Stimulated activated CD4-positive, alpha-beta T cell treated with anti-CD3 and anti-CD28 coated beads, Interleukin-2, amount 100 ng/mL, for 4 hours (primary cell): ENCODE results near the gene MTARC2.

Source experiments
- DNase-seq: peaks from one replicate; pipeline ENCODE4 v3.0.0-alpha.2; 2020; ENCODE audit warnings: low read depth

Gene MTARC2

DNA sequence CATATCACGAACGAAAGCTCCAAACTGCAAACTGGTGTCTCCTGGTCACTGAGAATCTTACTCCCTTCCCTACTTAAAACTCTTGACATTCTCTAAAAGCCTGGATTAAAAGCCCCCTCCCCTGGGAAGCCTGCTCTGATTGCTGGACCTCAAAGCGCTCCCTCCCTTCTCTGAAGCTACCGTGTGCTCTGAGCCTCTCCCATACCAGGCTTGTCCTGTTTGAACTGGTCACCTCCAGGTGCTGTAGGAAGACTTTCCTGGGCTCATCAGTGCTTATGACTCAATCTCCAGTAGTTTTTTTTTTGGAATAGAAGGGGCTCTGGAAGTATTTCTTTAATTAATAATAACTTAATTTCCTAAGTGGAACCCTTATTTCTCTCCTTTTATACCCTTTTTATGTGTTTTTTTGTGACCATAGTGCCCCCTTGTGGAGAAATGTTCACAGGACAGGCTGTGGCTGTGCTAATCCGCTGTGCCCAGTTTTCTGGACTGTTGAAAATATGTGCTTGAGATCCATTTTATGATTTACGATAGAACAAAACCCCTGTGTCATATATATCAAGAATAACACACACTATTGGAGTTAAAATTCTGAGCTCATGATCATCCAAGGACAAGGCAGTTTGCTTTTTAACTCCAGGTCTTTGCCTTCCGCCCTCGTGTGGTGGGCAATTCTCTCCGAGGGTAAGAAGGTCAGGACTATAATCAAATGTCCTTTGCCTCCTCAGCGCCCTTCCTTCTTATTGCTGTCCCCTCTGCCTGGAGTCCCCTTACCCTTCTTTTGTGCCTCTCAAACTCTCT, 55.5 kb downstream of the MTARC2 start:
- no peak for DNase-seq

GRCh38 chr1:220804202-220804586, 56.1 kb downstream of the MTARC2 start:
- no peak for DNase-seq

- no peak for DNase-seq
These were observed 58.3 kb downstream of the MTARC2 start for GRCh38 chr1:220806408-220806807.

DNA sequence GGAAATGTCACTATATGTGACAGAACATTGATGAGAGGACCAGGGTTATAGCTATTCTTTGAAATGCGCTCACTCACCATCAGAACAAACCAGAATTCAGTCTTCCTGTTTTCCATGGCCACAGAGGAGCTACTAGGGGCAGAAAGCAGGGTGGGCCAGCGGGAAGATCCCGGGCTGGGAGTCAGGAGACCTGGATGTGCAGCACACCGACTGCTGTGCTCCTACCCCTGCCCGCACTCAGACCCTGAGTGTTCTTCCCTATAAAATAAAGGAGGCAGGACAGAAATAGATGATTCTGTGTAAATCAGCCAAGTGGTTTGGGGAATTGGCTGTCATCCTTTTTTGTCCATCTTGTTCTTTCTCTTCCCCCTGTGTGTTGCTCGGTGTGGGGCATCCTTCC, 59.6 kb downstream of the MTARC2 start:
- DNase-seq, result no peak

DNA sequence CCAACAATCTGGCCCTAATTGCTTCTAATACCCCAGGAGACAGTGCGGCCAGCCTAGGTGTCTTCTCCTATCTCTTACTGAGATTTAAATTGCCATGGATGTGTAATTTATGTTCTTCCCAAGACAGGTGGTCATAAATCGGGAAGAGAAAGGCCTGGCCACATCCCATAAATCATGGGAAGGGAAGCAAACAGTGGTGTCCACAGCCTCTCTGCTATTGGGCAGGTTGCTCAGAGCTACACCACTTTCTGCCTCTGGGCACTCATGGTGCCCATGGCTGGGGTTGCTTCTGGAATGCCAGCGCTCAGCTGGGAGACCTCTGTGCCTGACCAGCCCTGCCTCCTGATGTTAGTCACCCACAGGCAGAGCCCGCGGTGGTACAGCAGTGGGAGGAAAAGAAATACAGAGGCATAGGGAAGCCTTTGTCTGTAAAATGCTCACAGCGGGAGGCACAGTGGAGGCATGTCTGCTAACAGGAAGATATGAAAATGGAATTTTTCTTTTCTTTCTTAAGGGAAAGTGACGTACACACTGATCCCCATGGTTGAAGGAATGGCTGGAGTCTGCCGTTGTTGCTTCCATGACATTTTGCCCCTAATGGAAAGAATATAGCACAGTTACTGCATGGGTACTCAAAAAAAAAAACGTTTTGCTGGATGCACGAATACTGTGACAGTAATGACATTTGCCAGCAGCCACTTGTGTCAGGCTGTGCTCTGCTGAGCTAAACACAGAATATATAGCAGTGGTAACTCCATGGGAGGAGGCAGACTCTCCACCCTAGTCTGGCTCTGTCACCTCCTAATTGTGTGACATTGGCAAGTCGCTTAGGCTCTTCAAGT, 60.4 kb downstream of the MTARC2 start:
- DNase-seq, result no peak

DNA sequence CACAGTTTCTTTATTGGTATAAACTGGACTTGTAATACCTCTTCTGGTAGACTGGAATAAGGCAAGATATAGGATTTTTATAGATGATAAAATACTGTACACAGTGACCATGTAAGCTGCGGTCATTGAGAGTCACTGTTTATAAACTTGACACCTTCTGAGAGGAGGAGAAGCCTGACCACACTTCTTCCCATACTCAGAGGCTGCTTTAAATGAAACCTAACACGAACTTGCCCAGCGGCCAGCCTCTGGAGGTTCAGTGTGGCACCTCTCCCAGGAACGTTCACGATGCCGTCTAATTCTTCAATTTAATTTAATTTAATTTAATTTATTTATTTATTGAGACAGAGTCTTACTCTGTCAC, 61.0 kb downstream of the MTARC2 start:
- DNase-seq, result no peak

DNA sequence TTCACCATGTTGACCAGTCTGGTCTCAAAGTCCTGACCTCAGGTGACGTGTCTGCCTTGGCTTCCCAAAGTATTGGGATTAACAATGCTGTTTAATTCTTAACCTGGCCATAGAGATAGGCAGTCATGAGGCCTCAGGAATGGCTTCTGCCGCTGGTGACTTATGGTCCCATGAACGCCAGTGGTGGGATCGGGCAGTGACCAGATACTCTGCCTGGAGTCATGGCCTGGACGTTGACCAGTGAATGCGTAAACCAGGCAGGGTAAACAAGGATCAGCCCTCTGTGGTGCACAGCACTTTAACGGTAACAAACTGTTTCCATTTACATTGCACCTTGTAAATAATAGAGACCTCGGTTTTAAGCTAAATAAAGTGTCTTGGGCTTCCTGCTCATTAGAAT, 61.6 kb downstream of the MTARC2 start:
- DNase-seq, result no peak

DNA sequence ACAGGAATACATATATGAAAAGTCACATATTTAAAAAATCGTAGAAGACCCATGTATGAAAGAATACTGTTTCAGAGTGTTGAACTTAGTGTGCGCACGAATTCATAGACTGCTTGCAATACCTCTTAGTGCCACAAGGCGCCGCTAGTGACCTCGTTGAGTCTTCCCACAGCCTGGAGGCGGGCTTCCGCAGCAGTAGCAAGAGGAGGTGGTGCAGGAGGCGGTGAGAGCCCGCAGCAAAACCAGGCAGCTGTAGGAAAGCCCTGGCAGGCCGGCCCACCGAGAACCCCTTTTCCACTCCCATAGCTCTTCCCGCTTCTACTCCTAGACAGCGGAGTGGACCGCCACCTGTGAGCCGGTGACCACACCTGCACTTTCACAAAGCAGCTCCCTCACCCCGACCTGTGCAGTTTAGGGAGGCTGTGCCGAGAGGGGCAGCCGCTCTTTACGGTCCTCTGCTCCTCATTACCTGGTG, 62.1 kb downstream of the MTARC2 start:
- DNase-seq, result peak; percentile 64

GRCh38 chr1:220810963-220811362, 62.8 kb downstream of the MTARC2 start:
- DNase-seq, result no peak

DNA sequence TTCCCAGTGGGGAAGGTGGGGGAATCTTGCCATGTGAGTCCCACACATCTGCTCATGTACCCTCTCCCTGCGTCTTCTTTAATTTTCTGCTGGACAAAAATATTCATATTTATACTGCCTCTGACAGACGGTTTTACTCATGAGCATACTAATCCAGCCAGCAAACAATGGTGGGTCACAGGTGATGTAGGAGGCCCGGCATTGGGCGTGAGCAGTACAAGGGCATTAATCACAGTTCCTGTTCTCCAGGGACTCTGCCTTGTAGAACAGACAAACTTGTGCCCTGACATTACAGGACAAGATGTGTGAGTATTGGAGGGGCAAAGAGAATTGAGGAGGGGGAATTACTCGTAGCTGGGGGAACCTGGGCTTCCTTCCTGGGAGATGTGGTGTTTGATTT, 63.6 kb downstream of the MTARC2 start:
- DNase-seq, result no peak

GRCh38 chr1:220812308-220812707, 64.2 kb downstream of the MTARC2 start:
- DNase-seq, result no peak

DNA sequence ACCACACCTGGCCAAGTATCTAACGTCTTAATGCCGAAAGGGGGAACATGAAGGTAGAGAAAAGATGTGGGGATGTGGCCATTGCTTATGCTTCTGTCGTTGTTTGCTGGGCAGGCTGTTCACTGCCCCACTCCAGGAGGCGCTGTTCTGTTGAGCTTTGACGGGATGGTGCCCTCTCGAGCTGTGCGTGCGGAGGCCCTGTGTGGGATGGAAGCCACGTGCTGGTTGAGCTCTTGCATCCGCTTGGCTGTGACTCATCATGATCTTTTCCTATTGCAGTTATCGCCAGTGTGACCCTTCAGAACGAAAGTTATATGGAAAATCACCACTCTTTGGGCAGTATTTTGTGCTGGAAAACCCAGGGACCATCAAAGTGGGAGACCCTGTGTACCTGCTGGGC, 64.9 kb downstream of the MTARC2 start:
- DNase-seq, result no peak

DNA sequence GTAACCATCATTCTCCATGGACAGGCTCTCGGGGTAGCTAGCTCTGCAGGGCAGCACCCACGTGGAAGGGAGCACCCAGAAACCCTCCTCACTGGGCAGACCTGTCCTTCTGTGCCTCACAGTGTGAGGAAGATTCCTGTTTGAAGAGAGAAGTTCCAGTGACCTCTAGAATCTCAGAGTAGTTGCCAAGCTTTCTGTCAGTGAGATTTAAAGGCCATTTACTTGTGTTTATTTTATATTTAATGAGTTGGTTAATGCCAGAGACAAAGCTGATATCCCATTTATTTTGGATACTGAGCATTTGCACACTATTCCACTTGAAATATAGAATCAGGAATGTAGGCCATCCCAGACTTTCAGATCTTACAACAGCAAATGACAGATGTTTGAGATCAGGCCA, 67.3 kb downstream of the MTARC2 start:
- no peak for DNase-seq

DNA sequence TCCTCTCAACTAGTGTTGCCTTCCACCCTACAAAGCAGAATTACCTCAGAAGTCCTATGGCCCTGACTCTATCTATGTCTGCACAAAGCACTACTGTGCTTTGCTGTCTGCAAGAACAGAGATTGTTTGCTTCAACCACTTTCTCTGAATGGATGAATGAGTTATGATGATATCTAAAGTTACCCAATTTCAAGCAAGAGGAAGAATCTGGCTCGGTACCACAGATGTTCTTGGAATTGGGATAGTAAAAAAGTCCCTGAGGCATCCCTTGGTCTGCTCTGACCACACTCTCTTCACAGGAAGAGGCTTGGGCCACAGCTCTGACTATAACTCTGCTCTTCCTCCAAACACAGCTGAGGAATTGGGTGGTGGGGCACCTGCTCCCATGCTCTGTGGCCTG, 69.8 kb downstream of the MTARC2 start:
- no peak for DNase-seq

- no peak for DNase-seq
These were observed 70.5 kb downstream of the MTARC2 start for GRCh38 chr1:220818421-220819173.

GRCh38 chr1:220819467-220820026, 71.4 kb downstream of the MTARC2 start:
- no peak for DNase-seq

DNA sequence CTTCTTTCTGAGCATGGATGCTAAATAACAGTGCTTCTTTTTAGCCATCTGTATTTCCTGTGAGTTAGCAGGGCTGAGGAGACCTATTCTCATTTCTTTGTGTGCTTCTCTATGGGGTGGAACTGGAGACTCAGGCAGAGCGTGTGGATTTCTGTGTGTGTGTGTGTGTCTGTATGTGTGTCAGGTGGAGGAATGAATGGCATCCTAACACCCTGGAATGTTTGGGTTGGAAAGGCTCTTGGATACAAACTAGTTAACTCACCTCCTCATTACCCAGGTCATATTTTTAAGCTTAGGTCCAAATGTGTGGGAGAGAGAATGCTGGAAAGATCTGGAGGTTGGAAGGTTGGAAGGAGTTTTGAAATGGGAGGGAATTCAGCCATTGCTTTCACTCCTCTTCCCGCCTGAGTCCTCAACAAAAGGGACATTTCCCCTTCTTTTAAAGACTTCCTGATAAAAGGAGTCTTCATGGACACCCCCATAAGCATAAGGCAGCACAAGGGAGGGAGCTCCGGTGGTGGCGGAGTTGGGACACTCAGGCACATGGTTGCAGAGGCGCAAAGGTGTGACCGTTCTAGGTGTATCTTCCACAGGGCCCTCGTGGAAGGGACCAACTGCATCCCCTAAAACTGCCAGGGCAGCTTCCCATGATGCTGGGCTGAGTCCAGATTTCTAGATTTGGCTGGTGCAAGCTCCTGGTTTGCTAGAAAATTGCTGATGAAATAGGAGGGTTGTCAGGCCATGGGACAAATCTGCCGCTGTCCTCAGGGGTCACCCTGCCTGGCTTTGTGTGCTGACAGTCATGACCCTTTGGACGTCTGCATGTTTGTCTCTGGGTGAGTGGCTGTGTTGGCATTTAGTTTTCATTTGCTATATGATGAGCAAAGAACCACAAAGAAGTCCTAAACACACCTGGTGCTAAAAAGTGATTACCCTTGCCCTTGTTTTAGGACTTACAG, 76.2 kb downstream of the MTARC2 start:
- DNase-seq, result no peak

- DNase-seq, result no peak
These were observed 77.9 kb downstream of the MTARC2 start for GRCh38 chr1:220825819-220826551.

- no peak for DNase-seq
These were observed 78.6 kb downstream of the MTARC2 start for GRCh38 chr1:220826729-220827128.

GRCh38 chr1:220827445-220828178, 79.5 kb downstream of the MTARC2 start:
- DNase-seq, result no peak
